Liver (tissue), 9 donors: Measurements from ENCODE around the gene HMX1. TPM values are rescaled to one million over a fixed set of nuclear protein-coding genes. Genes with fewer than 3 reads are reported as not detected.

Experiments used
- DNase-seq: peaks from one replicate; pipeline ENCODE4 v3.0.0-alpha.2; 2017; ENCODE audit warnings: low spot score
- H3K27ac ChIP-seq, 2 donors: one replicate each; pipeline ENCODE4 v1.7.0; 2013; ENCODE audit warnings: inconsistent platforms in 2 of 2, low read length in 2 of 2, control low read depth in 1 of 2, low read depth in 1 of 2, mild to moderate bottlenecking in 1 of 2
- H3K27me3 ChIP-seq, 4 donors: one replicate each; pipeline versions ENCODE4 v1.6.1 to v1.7.0; 2013; ENCODE audit warnings: low read length in 3 of 4, inconsistent platforms in 1 of 4, mild to moderate bottlenecking in 1 of 4, moderate library complexity in 1 of 4; ENCODE audit not compliant: control insufficient read depth in 4 of 4, insufficient read depth in 4 of 4
- H3K36me3 ChIP-seq, 4 donors: one replicate each; pipeline versions ENCODE4 v1.6.1 to v1.7.0; 2013; ENCODE audit warnings: low read length in 3 of 4, mild to moderate bottlenecking in 3 of 4, low read depth in 1 of 4, moderate library complexity in 1 of 4; ENCODE audit not compliant: control insufficient read depth in 4 of 4, insufficient read depth in 3 of 4
- H3K4me1 ChIP-seq, 4 donors: one replicate each; pipeline versions ENCODE4 v1.6.1 to v1.7.0; 2013; ENCODE audit warnings: low read length in 3 of 4, mild to moderate bottlenecking in 3 of 4, moderate library complexity in 1 of 4; ENCODE audit not compliant: control insufficient read depth in 4 of 4, insufficient read depth in 4 of 4
- H3K4me3 ChIP-seq, 3 donors: one replicate each; pipeline versions ENCODE4 v1.6.1 to v1.7.0; 2013; ENCODE audit warnings: low read length in 3 of 3, control low read depth in 1 of 3, low read depth in 1 of 3, mild to moderate bottlenecking in 1 of 3
- H3K9ac ChIP-seq, 2 donors: one replicate each; pipeline ENCODE4 v1.7.0; 2013; ENCODE audit warnings: low read length in 2 of 2, mild to moderate bottlenecking in 2 of 2, moderate library complexity in 2 of 2, control low read depth in 1 of 2, low read depth in 1 of 2
- H3K9me3 ChIP-seq, 4 donors: one replicate each; pipeline versions ENCODE4 v1.6.1 to v1.7.0; 2013; ENCODE audit warnings: low read length in 3 of 4; ENCODE audit not compliant: control insufficient read depth in 4 of 4
- EGR1 ChIP-seq, 2 donors: IDR thresholded peaks; 2 replicates each; pipeline ENCODE4 v1.6.1; 2016 to 2018; ENCODE audit warnings: antibody characterized with exemption in 2 of 2, low read depth in 2 of 2
- FOXA1 ChIP-seq: IDR thresholded peaks from 2 replicates; pipeline ENCODE4 v1.6.1; 2016; ENCODE audit warnings: antibody characterized with exemption
- GABPA ChIP-seq, 2 donors: IDR thresholded peaks in 1 of 2; conservative IDR thresholded peaks in 1 of 2; 2 replicates each; pipeline ENCODE4 v1.6.1; 2016; ENCODE audit warnings: antibody characterized with exemption in 2 of 2, mild to moderate bottlenecking in 1 of 2, moderate library complexity in 1 of 2
- HNF4G ChIP-seq: IDR thresholded peaks from 2 replicates; pipeline ENCODE4 v1.6.1; 2016; ENCODE audit warnings: antibody characterized with exemption
- JUND ChIP-seq, 2 donors: IDR thresholded peaks; 2 replicates each; pipeline ENCODE4 v1.6.1; 2016; ENCODE audit warnings: antibody characterized with exemption in 2 of 2
- NR2F2 ChIP-seq: IDR thresholded peaks from 2 replicates; pipeline ENCODE4 v1.6.1; 2016; ENCODE audit warnings: antibody characterized with exemption
- RAD21 ChIP-seq, 2 donors: IDR thresholded peaks; 2 replicates each; pipeline ENCODE4 v1.6.1; 2016; ENCODE audit warnings: antibody characterized with exemption in 2 of 2, mild to moderate bottlenecking in 2 of 2
- RXRA ChIP-seq, 2 donors: IDR thresholded peaks; 2 replicates each; pipeline ENCODE4 v1.6.1; 2017 to 2018; ENCODE audit warnings: antibody characterized with exemption in 2 of 2, mild to moderate bottlenecking in 1 of 2
- SP1 ChIP-seq: IDR thresholded peaks from 2 replicates; pipeline ENCODE4 v1.6.1; 2018; ENCODE audit warnings: antibody characterized with exemption, mild to moderate bottlenecking
- TAF1 ChIP-seq: conservative IDR thresholded peaks from 2 replicates; pipeline ENCODE4 v1.6.1; 2016; ENCODE audit warnings: antibody characterized with exemption, mild to moderate bottlenecking
- ZBTB33 ChIP-seq: IDR thresholded peaks from 2 replicates; pipeline ENCODE4 v1.6.1; 2016; ENCODE audit warnings: antibody characterized with exemption
- WGBS: extraction: QIAGEN DNeasy Blood & Tissue Kit; methylation state at CpG from one replicate; pipeline ENCODE4 v1.1.7; 2013; 5-methylcytosine and 5-hydroxymethylcytosine counted together
- polyA plus RNA-seq, 2 donors: library from polyadenylated mRNA; stranded (reverse) in 1 of 2; unstranded in 1 of 2; fragments of 200-250 nt in 1 of 2; fragments of >200 nt in 1 of 2; fragmentation: Nextera tagmentation in 1 of 2; extraction: Ambion mirVana in 1 of 2; gene quantifications; one replicate each; pipeline versions ENCODE4 v1.2.1 to v1.2.3, GENCODE V29; 2013 to 2015
- total RNA-seq, 2 donors: library from RNA; depleted of rRNA; stranded (reverse); fragments of >200 nt; gene quantifications; one replicate each; pipeline ENCODE4 v1.2.3, GENCODE V29; 2014
- TF ChIP-seq, protein P1 (sequence below): IDR thresholded peaks from 2 replicates; pipeline ENCODE4 v1.6.1; 2016; ENCODE audit warnings: antibody characterized with exemption
- TF ChIP-seq, protein P2 (sequence below): IDR thresholded peaks from 2 replicates; pipeline ENCODE4 v1.6.1; 2016; ENCODE audit warnings: antibody characterized with exemption, mild to moderate bottlenecking
- TF ChIP-seq, protein P3 (sequence below): fragments of 150-350 bp; IDR thresholded peaks from 2 replicates; pipeline ENCODE4 v1.5.1; 2017; ENCODE audit warnings: improper control_type of control experiment, low read depth, low read length; ENCODE audit not compliant: missing input control
- donor health status: healthy.
- donor health status: healthy.
- donor health status: healthy.
- donor health status: healthy.
- donor health status: healthy.

The HMX1 gene
- total and polyA plus RNA-seq, 4 donors: not detected

- no peak for TF ChIP-seq SP1
- TF ChIP-seq, protein P1, sequence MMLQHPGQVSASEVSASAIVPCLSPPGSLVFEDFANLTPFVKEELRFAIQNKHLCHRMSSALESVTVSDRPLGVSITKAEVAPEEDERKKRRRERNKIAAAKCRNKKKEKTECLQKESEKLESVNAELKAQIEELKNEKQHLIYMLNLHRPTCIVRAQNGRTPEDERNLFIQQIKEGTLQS: no peak
- no peak for TF ChIP-seq ZBTB33
- TF ChIP-seq RXRA (IDR thresholded peaks at IDR 0.05): no peak
- no peak for TF ChIP-seq RAD21 (IDR thresholded peaks at IDR 0.05)
- no peak for TF ChIP-seq GABPA (IDR thresholded peaks at IDR 0.05 in 1 of 2, conservative IDR thresholded peaks at IDR 0.05 in 1 of 2)
- no peak for TF ChIP-seq TAF1
- TF ChIP-seq JUND (IDR thresholded peaks at IDR 0.05): no peak
- TF ChIP-seq, protein P2, sequence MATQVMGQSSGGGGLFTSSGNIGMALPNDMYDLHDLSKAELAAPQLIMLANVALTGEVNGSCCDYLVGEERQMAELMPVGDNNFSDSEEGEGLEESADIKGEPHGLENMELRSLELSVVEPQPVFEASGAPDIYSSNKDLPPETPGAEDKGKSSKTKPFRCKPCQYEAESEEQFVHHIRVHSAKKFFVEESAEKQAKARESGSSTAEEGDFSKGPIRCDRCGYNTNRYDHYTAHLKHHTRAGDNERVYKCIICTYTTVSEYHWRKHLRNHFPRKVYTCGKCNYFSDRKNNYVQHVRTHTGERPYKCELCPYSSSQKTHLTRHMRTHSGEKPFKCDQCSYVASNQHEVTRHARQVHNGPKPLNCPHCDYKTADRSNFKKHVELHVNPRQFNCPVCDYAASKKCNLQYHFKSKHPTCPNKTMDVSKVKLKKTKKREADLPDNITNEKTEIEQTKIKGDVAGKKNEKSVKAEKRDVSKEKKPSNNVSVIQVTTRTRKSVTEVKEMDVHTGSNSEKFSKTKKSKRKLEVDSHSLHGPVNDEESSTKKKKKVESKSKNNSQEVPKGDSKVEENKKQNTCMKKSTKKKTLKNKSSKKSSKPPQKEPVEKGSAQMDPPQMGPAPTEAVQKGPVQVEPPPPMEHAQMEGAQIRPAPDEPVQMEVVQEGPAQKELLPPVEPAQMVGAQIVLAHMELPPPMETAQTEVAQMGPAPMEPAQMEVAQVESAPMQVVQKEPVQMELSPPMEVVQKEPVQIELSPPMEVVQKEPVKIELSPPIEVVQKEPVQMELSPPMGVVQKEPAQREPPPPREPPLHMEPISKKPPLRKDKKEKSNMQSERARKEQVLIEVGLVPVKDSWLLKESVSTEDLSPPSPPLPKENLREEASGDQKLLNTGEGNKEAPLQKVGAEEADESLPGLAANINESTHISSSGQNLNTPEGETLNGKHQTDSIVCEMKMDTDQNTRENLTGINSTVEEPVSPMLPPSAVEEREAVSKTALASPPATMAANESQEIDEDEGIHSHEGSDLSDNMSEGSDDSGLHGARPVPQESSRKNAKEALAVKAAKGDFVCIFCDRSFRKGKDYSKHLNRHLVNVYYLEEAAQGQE: no peak
- no peak for DNase-seq
- Histone ChIP-seq H3K9me3 (peaks cover 5 to 14% (median 9%) of the 10 kb centered on the region in 4 donors), H3K4me1 (peaks cover 0 to 17% (median 6%) of the 10 kb centered on the region in 4 donors), H3K27ac (no peak overlapping the region), H3K9ac (no peak overlapping the region), H3K4me3 (no peak overlapping the region), H3K36me3 (no peaks in the 10 kb centered on the region), H3K27me3 (peaks cover 0 to 25% (median 4%) of the 10 kb centered on the region in 4 donors)
- 84% methylated on average over 10 of the region's 10 CpGs for WGBS
These were observed 24.4 kb upstream of the HMX1 start for GRCh38 chr4:8896071-8896470.

DNA sequence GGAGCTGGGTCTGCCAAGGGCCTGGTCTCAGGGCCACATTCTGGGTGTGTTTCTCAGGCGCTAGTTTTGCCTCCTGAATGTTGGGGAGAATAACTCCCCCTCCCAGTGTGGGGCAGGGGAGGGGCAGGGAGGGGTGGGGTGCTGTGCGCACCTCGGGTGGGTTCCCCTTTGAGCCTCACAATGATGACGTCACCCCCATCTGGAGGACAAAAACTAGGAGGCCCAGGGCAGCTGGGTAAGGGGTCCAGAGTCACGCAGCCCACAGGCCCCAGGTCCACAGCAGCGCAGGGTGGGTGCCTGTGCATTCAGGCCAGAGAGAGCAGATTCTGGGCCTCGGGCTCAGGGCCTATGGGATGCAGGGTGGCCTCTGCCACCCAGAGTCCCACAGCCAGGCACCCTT is 23.7 kb upstream of the HMX1 start:
- no peak for DNase-seq
- Histone ChIP-seq H3K27ac (no peak overlapping the region), H3K9me3 (peaks cover 0 to 6% (median 4%) of the 10 kb centered on the region in 4 donors), H3K36me3 (no peaks in the 10 kb centered on the region), H3K27me3 (peaks cover 0 to 25% (median 4%) of the 10 kb centered on the region in 4 donors), H3K9ac (no peak overlapping the region), H3K4me1 (peaks cover 0 to 17% (median 6%) of the 10 kb centered on the region in 4 donors), H3K4me3 (no peak overlapping the region)
- TF ChIP-seq SP1 (no peak), RXRA (IDR thresholded peaks at IDR 0.05) (no peak), RAD21 (IDR thresholded peaks at IDR 0.05) (no peak), ZBTB33 (no peak), EGR1 (IDR thresholded peaks at IDR 0.05; ENCODE audit: low read depth in 2 of 2) (no peak), NR2F2 (no peak), GABPA (IDR thresholded peaks at IDR 0.05 in 1 of 2, conservative IDR thresholded peaks at IDR 0.05 in 1 of 2) (no peak), HNF4G (no peak), FOXA1 (no peak)
- TF ChIP-seq, protein P3, sequence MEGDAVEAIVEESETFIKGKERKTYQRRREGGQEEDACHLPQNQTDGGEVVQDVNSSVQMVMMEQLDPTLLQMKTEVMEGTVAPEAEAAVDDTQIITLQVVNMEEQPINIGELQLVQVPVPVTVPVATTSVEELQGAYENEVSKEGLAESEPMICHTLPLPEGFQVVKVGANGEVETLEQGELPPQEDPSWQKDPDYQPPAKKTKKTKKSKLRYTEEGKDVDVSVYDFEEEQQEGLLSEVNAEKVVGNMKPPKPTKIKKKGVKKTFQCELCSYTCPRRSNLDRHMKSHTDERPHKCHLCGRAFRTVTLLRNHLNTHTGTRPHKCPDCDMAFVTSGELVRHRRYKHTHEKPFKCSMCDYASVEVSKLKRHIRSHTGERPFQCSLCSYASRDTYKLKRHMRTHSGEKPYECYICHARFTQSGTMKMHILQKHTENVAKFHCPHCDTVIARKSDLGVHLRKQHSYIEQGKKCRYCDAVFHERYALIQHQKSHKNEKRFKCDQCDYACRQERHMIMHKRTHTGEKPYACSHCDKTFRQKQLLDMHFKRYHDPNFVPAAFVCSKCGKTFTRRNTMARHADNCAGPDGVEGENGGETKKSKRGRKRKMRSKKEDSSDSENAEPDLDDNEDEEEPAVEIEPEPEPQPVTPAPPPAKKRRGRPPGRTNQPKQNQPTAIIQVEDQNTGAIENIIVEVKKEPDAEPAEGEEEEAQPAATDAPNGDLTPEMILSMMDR: no peak
- WGBS: 81% methylated on average over 7 of the region's 7 CpGs
